Mesodermal cell (in vitro differentiated cells): ENCODE measurements around the gene CD300LG.

Experiments used
- H3K27ac ChIP-seq: 2 replicates; pipeline ENCODE4 v1.7.0; 2013; ENCODE audit warnings: mild to moderate bottlenecking, low read depth, low read length, moderate library complexity; ENCODE audit not compliant: severe bottlenecking
- H3K36me3 ChIP-seq: 2 replicates; pipeline ENCODE4 v1.7.1; 2013; ENCODE audit warnings: mild to moderate bottlenecking, low read length, moderate library complexity; ENCODE audit not compliant: control insufficient read depth, insufficient read depth
- H3K4me1 ChIP-seq: one replicate; pipeline ENCODE4 v1.7.1; 2013; ENCODE audit warnings: mild to moderate bottlenecking, low read length; ENCODE audit not compliant: insufficient read depth, control insufficient read depth, poor library complexity, severe bottlenecking
- H3K4me3 ChIP-seq: 2 replicates; pipeline ENCODE4 v1.7.0; 2013; ENCODE audit warnings: low read length, control low read depth, mild to moderate bottlenecking; ENCODE audit not compliant: insufficient read depth, poor library complexity, severe bottlenecking; ENCODE audit errors: extremely low read depth
- H3K9me3 ChIP-seq: 2 replicates; pipeline ENCODE4 v1.7.1; 2013; ENCODE audit warnings: mild to moderate bottlenecking, low read length, moderate library complexity; ENCODE audit not compliant: control insufficient read depth
- WGBS, 2 experiments: methylation state at CpG; one replicate each; pipeline ENCODE4 v1.1.5; 2013; ENCODE audit warnings: missing lambda C conversion rate in 2 of 2; ENCODE audit not compliant: insufficient coverage in 2 of 2; 5-methylcytosine and 5-hydroxymethylcytosine counted together

The CD300LG gene

GRCh38 chr17:43812396-43813265 lies 34.3 kb upstream of the CD300LG start:
- H3K36me3 ChIP-seq = peaks cover 17% of the 10 kb centered on the region
- no peak overlapping the region for H3K27ac ChIP-seq
- peaks cover 18% of the 10 kb centered on the region for H3K4me1 ChIP-seq
- no peaks in the 10 kb centered on the region for H3K9me3 ChIP-seq
- no peak overlapping the region for H3K4me3 ChIP-seq
- 97 to 99% methylated on average over 6 to 9 of the region's 10 CpGs for WGBS, 2 experiments

GRCh38 chr17:43813386-43813785 lies 33.6 kb upstream of the CD300LG start:
- no peaks in the 10 kb centered on the region for H3K9me3 ChIP-seq
- peaks cover 16% of the 10 kb centered on the region for H3K36me3 ChIP-seq
- 60 to 63% methylated on average over 1 to 2 of the region's 3 CpGs for WGBS, 2 experiments
- no peak overlapping the region for H3K27ac ChIP-seq
- H3K4me1 ChIP-seq = peaks cover 14% of the 10 kb centered on the region
- H3K4me3 ChIP-seq = no peak overlapping the region

DNA sequence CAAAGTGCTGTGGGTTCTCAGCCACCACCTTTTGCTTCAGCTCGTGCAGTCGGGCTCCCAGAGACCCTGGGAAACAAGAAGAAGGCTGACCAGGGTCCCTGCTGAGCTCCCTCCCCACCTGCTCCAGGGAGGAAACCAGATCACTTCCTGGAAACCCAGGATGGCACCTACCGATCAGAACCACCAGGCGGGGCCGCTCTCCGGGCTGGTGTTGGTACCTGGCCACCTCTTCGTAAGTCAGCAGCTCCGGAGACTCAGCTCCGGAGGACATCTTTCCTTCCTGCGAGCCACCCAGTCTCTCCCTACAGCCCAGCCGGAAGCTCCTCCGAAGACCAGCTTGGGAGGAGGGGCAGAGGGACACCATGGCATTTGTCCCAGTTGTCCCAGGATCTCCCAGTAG lies 33.0 kb upstream of the CD300LG start:
- Histone ChIP-seq H3K4me1 (peaks cover 14% of the 10 kb centered on the region), H3K27ac (no peak overlapping the region), H3K4me3 (no peak overlapping the region), H3K36me3 (peaks cover 12% of the 10 kb centered on the region), H3K9me3 (no peaks in the 10 kb centered on the region)
- 83 to 88% methylated on average over 10 to 12 of the region's 12 CpGs for WGBS, 2 experiments

DNA sequence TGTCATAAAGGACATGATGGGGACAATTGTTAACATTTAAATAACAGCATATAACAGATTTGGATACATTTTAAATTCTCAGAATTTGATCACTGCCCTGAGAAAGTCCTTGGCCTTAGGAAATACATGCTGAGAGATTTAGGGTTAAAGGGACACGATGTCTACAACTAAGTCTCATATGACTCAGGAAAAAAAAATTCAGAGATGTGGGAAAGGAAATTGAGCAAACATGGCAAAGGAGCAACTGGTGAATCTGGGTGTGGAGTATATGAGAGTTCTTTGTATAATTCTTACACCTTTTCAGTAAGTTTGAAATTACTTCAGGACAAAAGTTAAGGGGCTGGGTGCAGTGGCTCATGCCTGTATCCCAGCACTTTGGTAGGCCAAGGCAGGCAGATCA lies 32.3 kb upstream of the CD300LG start:
- Histone ChIP-seq H3K27ac (no peak overlapping the region), H3K4me3 (no peak overlapping the region), H3K9me3 (no peaks in the 10 kb centered on the region), H3K36me3 (peaks cover 17% of the 10 kb centered on the region), H3K4me1 (peaks cover 14% of the 10 kb centered on the region)
- WGBS, 2 experiments = 60 to 77% methylated on average over 1 of the region's 1 CpG

DNA sequence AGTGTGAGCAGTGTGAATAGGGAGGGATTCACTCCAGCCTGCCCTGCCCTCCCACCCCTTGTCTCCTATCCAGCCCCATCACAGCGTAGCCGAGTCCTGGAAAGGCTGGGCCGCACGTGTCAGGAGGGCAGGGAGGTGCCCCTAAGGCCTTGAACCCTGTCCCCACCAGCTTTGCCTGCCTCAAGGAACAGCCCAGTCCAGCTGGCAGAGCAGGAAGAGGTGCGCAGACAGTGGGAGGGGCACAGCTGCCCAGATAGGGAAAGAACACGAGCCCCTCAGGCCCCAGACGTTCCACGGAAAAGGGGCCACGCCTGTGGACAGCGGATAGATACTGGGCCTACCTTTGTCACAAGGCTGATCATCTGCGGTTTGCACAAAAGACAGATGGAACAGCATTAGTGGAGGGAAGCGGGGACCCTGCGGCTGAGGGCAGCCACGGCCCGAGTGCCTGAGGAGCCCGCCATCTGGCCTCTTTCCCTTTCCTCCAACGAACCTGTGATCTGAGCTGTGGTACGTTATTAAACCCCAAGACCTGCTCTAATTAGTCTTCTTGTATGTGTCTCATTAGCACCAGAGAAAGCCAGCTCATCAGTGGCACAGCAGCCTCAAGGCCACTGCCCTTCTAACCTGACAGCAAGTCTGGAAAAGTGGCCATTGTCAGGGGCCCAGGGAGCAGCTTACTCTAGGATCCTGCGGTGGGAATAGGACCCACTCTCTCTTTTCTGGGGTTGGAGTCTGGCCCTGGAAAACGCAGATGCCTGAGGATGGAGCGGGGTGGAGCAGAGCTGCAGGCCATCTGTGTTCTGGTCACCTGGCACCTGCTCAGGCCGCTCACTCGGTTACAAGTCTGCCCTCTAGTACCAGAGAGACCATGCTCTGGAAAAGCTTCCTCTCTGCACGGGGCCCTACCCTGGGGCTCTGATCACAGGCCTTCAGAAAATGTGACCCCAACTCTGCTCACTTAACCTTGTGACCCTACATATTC lies 30.3 kb upstream of the CD300LG start:
- H3K4me3 ChIP-seq = no peak overlapping the region
- H3K4me1 ChIP-seq = peaks cover 14% of the 10 kb centered on the region
- no peak overlapping the region for H3K27ac ChIP-seq
- H3K9me3 ChIP-seq = no peaks in the 10 kb centered on the region
- WGBS, 2 experiments = 95 to 96% methylated on average over 16 to 21 of the region's 24 CpGs
- peaks cover 17% of the 10 kb centered on the region for H3K36me3 ChIP-seq

DNA sequence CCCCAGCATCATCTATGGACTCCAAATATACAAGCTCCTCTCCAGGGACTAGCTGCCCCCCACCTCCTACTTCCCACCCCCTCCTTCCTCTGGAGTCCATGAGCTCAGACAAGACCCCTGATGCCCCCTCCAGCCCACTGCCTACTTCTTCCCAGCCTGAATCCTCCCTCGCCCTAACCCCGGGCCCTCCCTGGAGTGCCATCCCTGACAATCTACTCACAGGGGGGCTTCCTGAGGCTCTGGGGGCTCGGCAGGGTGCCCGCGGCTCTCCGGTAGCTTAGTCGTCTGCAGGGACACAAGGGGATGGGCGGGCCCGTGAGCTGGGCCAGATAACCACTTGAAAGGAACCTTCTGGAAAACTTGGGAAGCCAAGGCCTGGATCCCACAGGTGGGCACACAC lies 29.1 kb upstream of the CD300LG start:
- 88 to 90% methylated on average over 6 to 9 of the region's 9 CpGs for WGBS, 2 experiments
- H3K27ac ChIP-seq = no peak overlapping the region
- peaks cover 14% of the 10 kb centered on the region for H3K4me1 ChIP-seq
- no peak overlapping the region for H3K4me3 ChIP-seq
- peaks cover 20% of the 10 kb centered on the region for H3K36me3 ChIP-seq
- H3K9me3 ChIP-seq = no peaks in the 10 kb centered on the region

- Histone ChIP-seq H3K27ac (no peak overlapping the region), H3K4me1 (peaks cover 13% of the 10 kb centered on the region), H3K36me3 (peaks cover 18% of the 10 kb centered on the region), H3K4me3 (no peak overlapping the region), H3K9me3 (no peaks in the 10 kb centered on the region)
- 94 to 96% methylated on average over 5 of the region's 5 CpGs for WGBS, 2 experiments
Measured at GRCh38 chr17:43818966-43819365, 28.0 kb upstream of the CD300LG start.

GRCh38 chr17:43820759-43821158 lies 26.2 kb upstream of the CD300LG start:
- 90 to 97% methylated on average over 10 to 14 of the region's 14 CpGs for WGBS, 2 experiments
- no peaks in the 10 kb centered on the region for H3K9me3 ChIP-seq

GRCh38 chr17:43822570-43823190 lies 24.3 kb upstream of the CD300LG start:
- H3K27ac ChIP-seq = no peak overlapping the region
- no peaks in the 10 kb centered on the region for H3K9me3 ChIP-seq
- H3K4me1 ChIP-seq = no peaks in the 10 kb centered on the region
- H3K36me3 ChIP-seq = peaks cover 35% of the 10 kb centered on the region
- 94 to 100% methylated on average over 2 to 3 of the region's 5 CpGs for WGBS, 2 experiments
- no peak overlapping the region for H3K4me3 ChIP-seq

More at GRCh38 chr17:43820759-43821158, 26.2 kb upstream of the CD300LG start:
- H3K36me3 ChIP-seq = peaks cover 25% of the 10 kb centered on the region
- H3K4me3 ChIP-seq = no peak overlapping the region
- no peak overlapping the region for H3K27ac ChIP-seq
- no peaks in the 10 kb centered on the region for H3K4me1 ChIP-seq

DNA sequence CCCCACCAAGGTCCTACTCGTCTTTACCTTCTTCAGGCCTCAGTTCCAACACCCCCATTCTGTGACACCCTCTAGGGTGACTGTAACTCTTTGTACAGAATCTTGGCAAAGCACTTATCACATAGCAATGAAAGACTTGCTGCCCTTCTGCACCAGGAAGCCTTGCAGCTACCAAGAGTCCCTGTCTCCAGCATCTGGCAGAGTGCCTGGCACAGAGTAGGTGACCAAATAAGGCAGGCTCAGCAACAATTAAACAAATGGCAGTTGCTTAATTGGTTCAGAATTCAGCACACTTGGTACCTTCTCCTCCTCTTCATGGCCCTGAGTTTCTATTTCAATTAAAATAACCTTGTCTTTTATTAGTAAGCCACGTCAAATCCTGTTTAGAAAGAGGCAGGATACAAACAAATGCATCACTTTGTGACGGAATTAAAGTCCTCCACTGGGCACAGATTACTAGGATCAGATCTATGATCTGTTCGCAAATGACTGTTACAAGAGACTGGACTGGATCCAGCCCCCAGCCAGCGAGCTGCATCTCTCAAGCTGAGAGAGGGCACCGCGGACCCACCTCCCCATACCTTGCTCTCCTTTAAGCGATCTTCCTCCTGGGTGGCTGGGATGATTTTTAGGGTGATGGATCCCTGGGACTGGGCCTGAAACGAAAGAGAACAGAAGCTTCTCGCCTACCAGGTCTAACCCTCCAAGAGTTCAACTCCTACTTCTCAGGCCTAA lies 23.5 kb upstream of the CD300LG start:
- 78 to 92% methylated on average over 6 to 7 of the region's 10 CpGs for whole genome bisulfite sequencing, 2 experiments
- H3K27ac ChIP-seq = no peak overlapping the region
- peaks cover 35% of the 10 kb centered on the region for H3K36me3 ChIP-seq

More for the DNA sequence above, 23.5 kb upstream of the CD300LG start:
- H3K4me3 ChIP-seq = no peak overlapping the region
- no peaks in the 10 kb centered on the region for H3K4me1 ChIP-seq
- H3K9me3 ChIP-seq = no peaks in the 10 kb centered on the region
